KMS-11 (cell line): ENCODE data around the gene KRR1.

Source experiments
- H2AFZ ChIP-seq: fragments of 200-600 bp; sonication (generic); 2 replicates; pipeline ENCODE4 v1.6.1; 2016; ENCODE audit warnings: antibody characterized with exemption, mixed run types, low read depth
- H3K27ac ChIP-seq: fragments of 200-600 bp; sonication (generic); 2 replicates; pipeline ENCODE4 v1.6.1; 2016; ENCODE audit warnings: mild to moderate bottlenecking, mixed run types
- H3K27me3 ChIP-seq: fragments of 200-600 bp; sonication (generic); 2 replicates; pipeline ENCODE4 v1.6.1; 2017; ENCODE audit warnings: mild to moderate bottlenecking, low read depth, mixed run types, moderate library complexity; ENCODE audit not compliant: insufficient read depth
- H3K36me3 ChIP-seq: fragments of 200-600 bp; sonication (generic); 2 replicates; pipeline ENCODE4 v1.6.1; 2017; ENCODE audit warnings: mild to moderate bottlenecking, mixed run types; ENCODE audit not compliant: insufficient read depth
- H3K4me1 ChIP-seq: fragments of 200-600 bp; sonication (generic); 2 replicates; pipeline ENCODE4 v1.6.1; 2016; ENCODE audit warnings: mild to moderate bottlenecking, low read depth, mixed run types; ENCODE audit not compliant: poor library complexity, severe bottlenecking
- H3K4me2 ChIP-seq: fragments of 200-600 bp; sonication (generic); 2 replicates; pipeline ENCODE4 v1.7.0; 2016; ENCODE audit warnings: mild to moderate bottlenecking, mixed run types
- H3K4me3 ChIP-seq: fragments of 200-600 bp; sonication (generic); IDR thresholded peaks from 2 replicates; pipeline ENCODE4 v1.6.1; 2017; ENCODE audit warnings: low read depth, low read length, mixed read lengths; ENCODE audit not compliant: insufficient read depth
- H3K79me2 ChIP-seq: fragments of 200-600 bp; sonication (generic); 2 replicates; pipeline ENCODE4 v1.6.1; 2016; ENCODE audit warnings: low read depth, mixed run types; ENCODE audit not compliant: insufficient read depth
- H3K9ac ChIP-seq: fragments of 200-600 bp; sonication (generic); 2 replicates; pipeline ENCODE4 v1.6.1; 2016; ENCODE audit warnings: mild to moderate bottlenecking, mixed run types
- H4K20me1 ChIP-seq: fragments of 200-600 bp; sonication (generic); 2 replicates; pipeline ENCODE4 v1.6.1; 2016; ENCODE audit warnings: mild to moderate bottlenecking, mixed run types; ENCODE audit not compliant: insufficient read depth
- CTCF ChIP-seq: fragments of 200-600 bp; sonication (generic); conservative IDR thresholded peaks from 2 replicates; pipeline ENCODE4 v1.6.1; 2017; ENCODE audit warnings: low read depth, mild to moderate bottlenecking, antibody characterized with exemption, low read length, moderate library complexity, mixed read lengths

KRR1 gene

GRCh38 chr12:75550401-75551240 lies 39.2 kb upstream of the KRR1 start:
- H3K27ac ChIP-seq: no peak overlapping the region

GRCh38 chr12:75549989-75550388 lies 38.6 kb upstream of the KRR1 start:
- H3K4me3 ChIP-seq: no peak overlapping the region
- no peaks in the 10 kb centered on the region for H3K36me3 ChIP-seq
- H2AFZ ChIP-seq: no peak overlapping the region
- H3K4me2 ChIP-seq: no peak overlapping the region
- no peaks in the 10 kb centered on the region for H3K79me2 ChIP-seq
- no peaks in the 10 kb centered on the region for H4K20me1 ChIP-seq
- no peak overlapping the region for H3K9ac ChIP-seq
- no peaks in the 10 kb centered on the region for H3K4me1 ChIP-seq
- no peaks in the 10 kb centered on the region for H3K27me3 ChIP-seq
- TF ChIP-seq CTCF: no peak
- no peak overlapping the region for H3K27ac ChIP-seq

More at GRCh38 chr12:75550401-75551240, 39.2 kb upstream of the KRR1 start:
- TF ChIP-seq CTCF: no peak
- no peaks in the 10 kb centered on the region for H3K4me1 ChIP-seq
- H3K27me3 ChIP-seq: no peaks in the 10 kb centered on the region
- no peak overlapping the region for H3K9ac ChIP-seq
- H4K20me1 ChIP-seq: no peaks in the 10 kb centered on the region
- H3K4me3 ChIP-seq: no peak overlapping the region
- H3K36me3 ChIP-seq: no peaks in the 10 kb centered on the region
- H3K4me2 ChIP-seq: no peak overlapping the region
- no peak overlapping the region for H2AFZ ChIP-seq
- no peaks in the 10 kb centered on the region for H3K79me2 ChIP-seq

- TF ChIP-seq CTCF: no peak
- Histone ChIP-seq H3K79me2 (no peaks in the 10 kb centered on the region), H3K4me1 (no peaks in the 10 kb centered on the region), H3K4me3 (no peak overlapping the region), H3K36me3 (no peaks in the 10 kb centered on the region), H4K20me1 (no peaks in the 10 kb centered on the region), H3K4me2 (no peak overlapping the region), H3K9ac (no peak overlapping the region), H2AFZ (no peak overlapping the region), H3K27ac (no peak overlapping the region), H3K27me3 (no peaks in the 10 kb centered on the region)
Observed at GRCh38 chr12:75548879-75549278, 37.5 kb upstream of the KRR1 start.

- TF ChIP-seq CTCF: no peak
- H3K27ac ChIP-seq: no peak overlapping the region
- no peak overlapping the region for H3K4me3 ChIP-seq
- H3K9ac ChIP-seq: no peak overlapping the region
- H3K4me1 ChIP-seq: no peaks in the 10 kb centered on the region
- no peaks in the 10 kb centered on the region for H3K36me3 ChIP-seq
- H3K4me2 ChIP-seq: no peak overlapping the region
- H3K27me3 ChIP-seq: no peaks in the 10 kb centered on the region
- no peaks in the 10 kb centered on the region for H3K79me2 ChIP-seq
- no peak overlapping the region for H2AFZ ChIP-seq
- no peaks in the 10 kb centered on the region for H4K20me1 ChIP-seq
Observed at GRCh38 chr12:75545636-75546035, 34.2 kb upstream of the KRR1 start.
